Measurements from ENCODE around the gene GPX4. TPM values are rescaled to one million over a fixed set of nuclear protein-coding genes. Genes with fewer than 3 reads are reported as not detected.

The GPX4 gene
- total and polyA plus RNA-seq, 12 donors = 332 to 1,424 (median 704) TPM

DNA sequence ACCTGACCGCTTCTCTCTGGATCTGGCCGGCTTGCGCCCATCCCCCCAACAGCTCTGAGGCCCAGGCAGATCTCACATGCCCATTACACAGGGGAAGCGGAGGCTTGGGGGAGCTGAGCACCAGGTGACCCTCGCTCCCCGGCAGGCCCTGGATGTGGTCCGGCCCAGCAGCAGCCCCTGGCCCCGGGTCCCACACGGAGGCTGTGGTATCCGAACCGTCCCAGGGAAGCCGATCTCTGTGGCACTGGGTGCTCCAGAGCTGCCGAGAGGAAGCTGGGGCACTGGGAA lies 42.6 kb downstream of the GPX4 start:
- H3K4me1 ChIP-seq (replicated peaks in 1 of 2) = peaks cover 11% of the 10 kb centered on the region in 2 donors
- 90 to 100% (median 93%) methylated on average over 1 to 13 of the region's 13 CpGs for WGBS, 4 donors
- H3K36me3 ChIP-seq (replicated peaks in 1 of 2) = peaks cover 0 to 67% of the 10 kb centered on the region in 2 donors
- H3K4me3 ChIP-seq = no peak overlapping the region
- H3K9me3 ChIP-seq (replicated peaks in 1 of 3) = no peaks in the 10 kb centered on the region
- TF ChIP-seq, protein P1, sequence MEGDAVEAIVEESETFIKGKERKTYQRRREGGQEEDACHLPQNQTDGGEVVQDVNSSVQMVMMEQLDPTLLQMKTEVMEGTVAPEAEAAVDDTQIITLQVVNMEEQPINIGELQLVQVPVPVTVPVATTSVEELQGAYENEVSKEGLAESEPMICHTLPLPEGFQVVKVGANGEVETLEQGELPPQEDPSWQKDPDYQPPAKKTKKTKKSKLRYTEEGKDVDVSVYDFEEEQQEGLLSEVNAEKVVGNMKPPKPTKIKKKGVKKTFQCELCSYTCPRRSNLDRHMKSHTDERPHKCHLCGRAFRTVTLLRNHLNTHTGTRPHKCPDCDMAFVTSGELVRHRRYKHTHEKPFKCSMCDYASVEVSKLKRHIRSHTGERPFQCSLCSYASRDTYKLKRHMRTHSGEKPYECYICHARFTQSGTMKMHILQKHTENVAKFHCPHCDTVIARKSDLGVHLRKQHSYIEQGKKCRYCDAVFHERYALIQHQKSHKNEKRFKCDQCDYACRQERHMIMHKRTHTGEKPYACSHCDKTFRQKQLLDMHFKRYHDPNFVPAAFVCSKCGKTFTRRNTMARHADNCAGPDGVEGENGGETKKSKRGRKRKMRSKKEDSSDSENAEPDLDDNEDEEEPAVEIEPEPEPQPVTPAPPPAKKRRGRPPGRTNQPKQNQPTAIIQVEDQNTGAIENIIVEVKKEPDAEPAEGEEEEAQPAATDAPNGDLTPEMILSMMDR (IDR thresholded peaks at IDR 0.05) = no peak
- no peak for TF ChIP-seq POLR2A (IDR thresholded peaks at IDR 0.05)
- no peak overlapping the region for H3K27ac ChIP-seq
- DNase-seq = no peak
- intact Hi-C loops (cut with DNase I) = no loop called here
- H3K27me3 ChIP-seq = no peaks in the 10 kb centered on the region

DNA sequence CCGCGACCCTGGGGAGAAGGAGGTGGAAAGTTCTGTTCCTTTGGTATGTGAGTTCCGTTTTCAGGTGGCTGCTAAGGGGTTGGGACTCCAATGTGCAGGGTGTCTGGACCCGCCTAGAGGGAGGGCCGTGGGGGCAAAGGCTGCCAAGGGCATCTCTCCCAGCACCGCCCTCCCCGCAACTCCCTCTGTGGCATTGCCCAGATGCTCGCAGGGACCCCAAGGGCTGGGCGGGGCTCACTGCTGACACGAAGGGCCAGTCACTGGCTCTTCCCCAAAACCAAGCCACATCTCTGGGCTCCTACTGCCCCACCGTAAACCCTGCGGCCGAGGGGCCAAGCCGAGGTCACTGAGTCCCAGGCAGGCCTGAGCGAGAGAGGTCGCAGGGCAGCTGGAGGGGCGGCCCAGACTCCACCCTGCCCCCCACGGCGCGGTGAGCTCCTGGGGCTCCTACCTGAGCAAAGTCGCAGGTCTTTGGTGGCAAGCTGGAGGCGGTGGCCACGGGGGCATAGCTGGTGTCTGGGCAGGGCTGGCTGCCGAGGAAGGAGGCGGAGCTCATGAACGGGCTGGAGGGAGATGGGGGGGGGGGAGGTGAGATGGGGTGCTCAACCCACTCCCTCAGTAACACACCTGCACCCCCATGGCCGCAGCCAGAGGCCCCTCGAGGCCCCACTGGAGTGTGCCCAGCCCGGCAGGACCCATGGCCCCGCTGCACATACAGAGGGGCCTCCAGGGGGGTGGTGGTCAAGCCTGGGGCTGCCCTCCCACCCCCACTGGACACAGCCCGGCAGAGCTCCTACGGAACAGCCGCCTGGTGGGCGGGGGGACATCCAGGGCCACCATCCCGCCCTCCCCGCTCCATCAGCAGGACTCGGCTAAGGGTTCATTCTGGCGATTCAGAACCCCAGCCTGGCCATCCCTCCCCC lies 43.3 kb downstream of the GPX4 start:
- H3K4me3 ChIP-seq = no peak overlapping the region
- peak overlapping the region in 1 of 5 donors; percentile 34 for H3K27ac ChIP-seq
- 76 to 86% (median 80%) methylated on average over 20 to 38 of the region's 38 CpGs for WGBS, 4 donors
- H3K9me3 ChIP-seq (replicated peaks in 1 of 3) = no peaks in the 10 kb centered on the region
- H3K4me1 ChIP-seq (replicated peaks in 1 of 2) = peaks cover 13 to 18% of the 10 kb centered on the region in 2 donors
- intact Hi-C loops (cut with DNase I) = no loop called here
- H3K27me3 ChIP-seq = no peaks in the 10 kb centered on the region
- DNase-seq = no peak
- peaks cover 0 to 75% of the 10 kb centered on the region in 2 donors for H3K36me3 ChIP-seq (replicated peaks in 1 of 2)
- TF ChIP-seq POLR2A (IDR thresholded peaks at IDR 0.05) = no peak
- TF ChIP-seq, protein P1 (IDR thresholded peaks at IDR 0.05) = no peak

DNA sequence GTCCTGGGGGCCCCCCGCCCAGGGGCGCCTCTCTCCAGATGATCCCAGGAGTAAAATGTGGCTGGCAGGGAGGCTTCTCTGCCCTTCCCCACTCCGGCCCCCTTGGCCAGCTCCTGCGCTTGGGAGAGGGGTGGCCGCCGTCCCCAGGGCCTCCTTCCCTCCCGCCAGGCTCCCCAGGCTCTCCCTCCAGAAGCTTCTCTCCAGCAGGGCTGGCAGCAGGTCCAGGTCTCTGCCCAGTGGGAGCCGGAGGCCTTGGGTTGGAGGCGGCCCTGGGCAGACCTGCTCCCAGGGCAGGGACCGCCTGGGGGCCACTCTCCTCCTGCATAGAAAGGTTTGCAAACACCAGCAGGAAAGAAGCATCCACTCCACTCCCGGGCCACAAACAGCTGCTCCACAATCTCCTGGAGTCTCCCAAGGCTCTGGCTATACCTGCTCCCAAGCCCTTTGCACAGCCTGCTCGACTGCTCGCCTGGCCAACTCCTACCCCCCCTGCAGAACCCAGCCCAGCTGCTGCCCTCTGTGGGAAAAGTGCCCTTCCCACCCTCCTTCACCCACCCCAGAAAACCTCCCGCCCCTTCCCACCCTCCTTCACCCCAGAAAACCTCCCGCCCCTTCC lies 44.2 kb downstream of the GPX4 start:
- intact Hi-C loops (cut with DNase I) = no loop called here
- WGBS, 4 donors = 90 to 98% (median 93%) methylated on average over 6 to 15 of the region's 15 CpGs
- H3K4me1 ChIP-seq (replicated peaks in 1 of 2) = peaks cover 13 to 25% of the 10 kb centered on the region in 2 donors
- peak overlapping the region in 2 of 5 donors; percentile 30 to 34 for H3K27ac ChIP-seq
- no peak for DNase-seq
- no peaks in the 10 kb centered on the region for H3K27me3 ChIP-seq
- H3K36me3 ChIP-seq (replicated peaks in 1 of 2) = peaks cover 0 to 77% of the 10 kb centered on the region in 2 donors
- H3K9me3 ChIP-seq (replicated peaks in 1 of 3) = no peaks in the 10 kb centered on the region
- no peak overlapping the region for H3K4me3 ChIP-seq
- TF ChIP-seq POLR2A (IDR thresholded peaks at IDR 0.05) = no peak
- TF ChIP-seq, protein P1 (IDR thresholded peaks at IDR 0.05) = no peak

DNA sequence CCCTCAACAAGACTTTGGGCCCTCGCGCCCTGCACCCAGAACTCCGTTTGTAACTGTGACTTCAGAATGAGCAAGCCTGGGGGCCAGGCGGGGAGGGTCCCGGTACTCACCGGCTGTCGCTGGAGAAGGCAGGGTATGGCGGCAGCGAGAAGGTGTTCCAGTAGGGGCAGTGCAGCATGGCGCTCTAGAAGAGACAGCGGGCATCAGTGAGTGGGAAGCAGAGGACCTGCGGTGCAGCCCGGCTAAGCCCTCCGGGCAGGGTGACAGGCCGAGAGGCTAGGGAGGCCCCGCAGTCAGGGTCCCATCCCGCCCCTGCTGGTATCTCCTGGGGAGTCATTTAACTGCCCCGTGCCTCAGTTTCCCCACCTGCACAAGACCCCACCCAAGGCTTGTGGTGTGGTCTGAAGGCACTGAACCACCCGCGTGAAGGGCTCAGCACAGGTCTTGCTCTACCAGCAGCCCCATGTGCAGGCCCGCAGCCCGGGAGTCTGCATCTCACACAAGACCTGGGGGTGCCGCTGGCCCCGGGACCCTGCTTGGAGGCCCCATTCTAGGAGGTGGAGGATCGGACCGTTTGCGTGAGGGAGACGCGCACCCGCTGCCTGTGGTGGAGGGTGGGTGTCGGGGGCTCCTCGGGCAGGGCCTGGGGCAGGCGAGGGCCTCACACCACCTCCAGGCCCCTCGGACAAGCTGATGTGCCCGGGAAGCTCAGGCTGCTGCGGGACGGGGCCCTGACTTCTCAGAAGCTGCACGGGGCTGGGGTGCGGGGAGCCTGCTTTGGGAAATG lies 45.7 kb downstream of the GPX4 start:
- 88 to 95% (median 94%) methylated on average over 8 to 39 of the region's 39 CpGs for WGBS, 4 donors
- no peak for DNase-seq
- Histone ChIP-seq H3K27ac (peak overlapping the region in 1 of 5 donors; percentile 97), H3K9me3 (replicated peaks in 1 of 3) (no peaks in the 10 kb centered on the region), H3K4me1 (replicated peaks in 1 of 2) (peaks cover 19 to 35% of the 10 kb centered on the region in 2 donors), H3K36me3 (replicated peaks in 1 of 2) (peaks cover 0 to 71% of the 10 kb centered on the region in 2 donors), H3K27me3 (no peaks in the 10 kb centered on the region), H3K4me3 (no peak overlapping the region)
- intact Hi-C loops (cut with DNase I) = no loop called here
- TF ChIP-seq, protein P1 (IDR thresholded peaks at IDR 0.05) = no peak
- TF ChIP-seq POLR2A (IDR thresholded peaks at IDR 0.05) = no peak
